ENCODE measurements around the gene RACK1.
"Not testable (repeated sequence)": the region's sequence is repeated elsewhere in the genome, so short reads cannot be mapped to it uniquely, and the experiment has no call there.

Gene RACK1

DNA sequence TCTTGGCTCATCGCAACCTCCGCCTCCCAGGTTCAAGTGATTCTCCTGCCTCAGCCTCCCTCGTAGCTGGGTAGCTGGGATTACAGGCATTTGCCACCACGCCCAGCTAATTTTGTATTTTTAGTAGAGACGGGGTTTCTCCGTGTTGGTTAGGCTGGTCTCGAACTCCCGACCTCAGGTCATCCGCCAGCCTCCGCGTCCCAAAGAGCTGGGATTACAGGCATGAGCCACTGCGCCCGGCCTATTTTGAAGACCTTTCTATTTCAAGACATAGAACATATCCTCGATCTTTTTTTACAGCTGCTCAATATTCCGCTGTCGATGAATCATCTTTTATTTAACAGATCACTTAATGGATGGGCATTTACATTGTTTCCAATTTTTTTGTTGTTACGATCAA lies 33.0 kb downstream of the RACK1 start:
- DNase-seq, result not testable (repeated sequence)

DNA sequence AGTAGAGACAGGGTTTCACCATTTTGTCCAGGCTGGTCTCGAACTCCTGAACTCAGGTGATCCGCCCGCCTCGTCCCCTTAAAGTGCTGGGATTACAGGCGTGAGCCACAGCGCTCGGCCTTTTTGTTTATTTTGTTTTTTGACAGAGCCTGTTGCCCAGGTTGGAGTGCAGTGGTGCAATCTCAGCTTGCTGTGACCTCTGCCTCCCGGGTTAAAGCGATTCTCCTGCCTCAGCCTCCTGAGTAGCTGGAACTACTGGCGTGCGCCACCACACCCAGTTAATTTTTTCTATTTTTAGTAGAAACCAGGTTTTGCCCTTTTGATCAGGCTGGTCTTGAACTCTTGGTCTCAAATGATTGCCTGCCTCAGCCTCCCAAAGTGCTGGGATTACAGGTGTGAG lies 33.6 kb downstream of the RACK1 start:
- not testable (repeated sequence) for DNase-seq

DNA sequence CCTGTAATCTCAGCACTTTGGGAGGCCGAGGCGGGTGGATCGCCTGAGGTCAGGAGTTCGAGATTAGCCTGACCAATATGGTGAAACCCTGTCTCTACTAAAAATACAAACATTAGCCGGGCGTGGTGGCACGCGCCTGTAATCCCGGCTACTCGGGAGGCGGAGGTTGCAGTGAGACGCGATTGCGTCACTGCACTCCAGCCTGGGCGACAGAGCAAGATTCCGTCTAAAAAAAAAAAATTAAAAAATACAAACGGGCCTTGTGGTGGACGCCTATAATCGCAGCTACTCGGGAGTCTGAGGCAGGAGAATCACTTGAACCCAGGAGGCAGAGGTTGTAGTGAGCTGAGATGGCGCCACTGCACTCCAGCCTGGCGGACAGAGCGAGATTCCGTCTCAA lies 34.7 kb downstream of the RACK1 start:
- not testable (repeated sequence) for DNase-seq

DNA sequence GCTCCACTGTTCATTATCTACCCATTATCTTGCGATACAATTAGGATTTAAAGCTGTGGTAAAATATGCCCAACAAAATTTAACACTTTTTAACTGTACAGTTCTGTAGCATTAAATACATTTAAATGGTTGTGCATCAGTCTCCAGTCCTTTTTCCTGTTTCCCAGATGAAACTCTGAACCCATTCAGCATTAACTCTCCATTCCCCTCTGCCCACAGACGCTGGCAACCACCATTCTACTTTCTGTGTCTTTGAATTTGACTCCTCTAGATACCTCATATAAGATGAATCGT lies 35.8 kb downstream of the RACK1 start:
- DNase-seq, result no peak

DNA sequence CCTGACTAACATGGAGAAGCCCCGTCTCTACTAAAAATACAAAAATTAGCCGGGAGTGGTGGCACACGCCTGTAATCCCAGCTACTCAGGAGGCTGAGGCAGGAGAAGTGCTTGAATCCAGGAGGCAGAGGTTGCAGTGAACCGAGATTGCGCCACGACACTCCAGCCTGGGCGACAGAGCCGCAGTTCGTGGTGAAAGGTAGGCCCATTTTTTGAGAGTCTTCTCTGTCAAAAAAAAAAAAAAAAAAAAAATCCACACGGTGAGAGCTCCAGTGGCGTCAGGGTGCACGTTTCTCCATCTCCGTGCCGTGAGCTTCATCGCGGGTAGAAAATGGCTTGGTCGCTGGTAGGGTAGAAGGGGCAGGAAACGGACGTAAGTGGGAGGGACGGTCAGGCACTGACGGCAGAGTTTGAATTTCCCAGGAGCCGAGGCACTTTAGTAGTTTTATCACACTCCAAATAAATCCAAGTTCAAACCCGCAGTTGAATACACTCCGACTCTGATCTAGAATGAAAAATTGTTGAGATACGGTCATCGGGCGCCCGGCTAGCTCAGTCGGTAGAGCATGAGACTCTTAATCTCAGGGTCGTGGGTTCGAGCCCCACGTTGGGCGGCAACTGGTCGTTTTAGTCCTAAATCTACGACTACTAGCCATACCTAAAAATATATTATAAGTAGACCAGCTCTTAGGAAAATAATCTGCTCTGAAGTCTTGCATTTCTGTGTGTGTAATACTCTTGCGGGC lies 36.3 kb downstream of the RACK1 start:
- no peak for DNase-seq

DNA sequence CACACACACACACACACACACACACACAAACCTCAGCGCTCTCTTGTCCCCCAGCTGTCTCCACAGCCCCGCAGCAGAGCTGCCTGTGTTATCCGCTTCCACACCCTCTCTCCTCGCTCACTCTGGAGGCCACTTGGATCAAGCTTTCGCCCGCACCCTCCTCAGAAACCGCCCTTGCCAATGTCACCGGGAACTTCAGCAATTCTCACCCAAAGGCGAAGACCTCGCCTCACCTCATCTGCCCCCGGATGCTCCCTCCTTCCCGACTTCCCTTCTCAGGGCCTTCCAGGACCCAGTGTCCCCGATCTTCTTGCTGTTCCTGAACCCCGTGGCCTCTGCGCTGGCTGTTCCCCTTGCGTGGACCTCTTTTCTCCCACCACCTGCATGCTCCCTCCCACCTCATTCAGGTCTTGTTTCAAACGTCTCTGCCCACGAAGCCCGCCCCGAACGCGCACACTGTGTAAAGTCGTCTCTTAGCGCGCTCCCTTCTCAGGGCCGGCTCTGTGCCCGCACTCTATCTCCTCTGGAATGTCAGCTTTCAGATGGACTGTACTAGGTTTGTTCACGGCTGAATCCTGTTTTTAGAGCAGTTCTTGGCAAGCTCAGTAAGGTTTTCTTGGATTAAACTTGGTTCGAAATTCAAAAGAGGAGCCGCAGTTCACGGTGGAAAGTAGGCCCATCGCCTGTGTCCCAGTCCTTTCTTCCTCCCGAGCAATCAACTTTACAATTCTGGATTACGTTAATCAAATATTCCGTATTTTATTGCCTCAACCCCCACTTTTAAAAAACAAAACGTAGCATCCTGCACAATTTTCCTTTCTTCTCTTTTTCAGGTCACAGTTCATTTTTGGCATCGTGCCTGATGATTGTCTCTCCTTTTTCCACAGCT lies 37.7 kb downstream of the RACK1 start:
- DNase-seq, result no peak

DNA sequence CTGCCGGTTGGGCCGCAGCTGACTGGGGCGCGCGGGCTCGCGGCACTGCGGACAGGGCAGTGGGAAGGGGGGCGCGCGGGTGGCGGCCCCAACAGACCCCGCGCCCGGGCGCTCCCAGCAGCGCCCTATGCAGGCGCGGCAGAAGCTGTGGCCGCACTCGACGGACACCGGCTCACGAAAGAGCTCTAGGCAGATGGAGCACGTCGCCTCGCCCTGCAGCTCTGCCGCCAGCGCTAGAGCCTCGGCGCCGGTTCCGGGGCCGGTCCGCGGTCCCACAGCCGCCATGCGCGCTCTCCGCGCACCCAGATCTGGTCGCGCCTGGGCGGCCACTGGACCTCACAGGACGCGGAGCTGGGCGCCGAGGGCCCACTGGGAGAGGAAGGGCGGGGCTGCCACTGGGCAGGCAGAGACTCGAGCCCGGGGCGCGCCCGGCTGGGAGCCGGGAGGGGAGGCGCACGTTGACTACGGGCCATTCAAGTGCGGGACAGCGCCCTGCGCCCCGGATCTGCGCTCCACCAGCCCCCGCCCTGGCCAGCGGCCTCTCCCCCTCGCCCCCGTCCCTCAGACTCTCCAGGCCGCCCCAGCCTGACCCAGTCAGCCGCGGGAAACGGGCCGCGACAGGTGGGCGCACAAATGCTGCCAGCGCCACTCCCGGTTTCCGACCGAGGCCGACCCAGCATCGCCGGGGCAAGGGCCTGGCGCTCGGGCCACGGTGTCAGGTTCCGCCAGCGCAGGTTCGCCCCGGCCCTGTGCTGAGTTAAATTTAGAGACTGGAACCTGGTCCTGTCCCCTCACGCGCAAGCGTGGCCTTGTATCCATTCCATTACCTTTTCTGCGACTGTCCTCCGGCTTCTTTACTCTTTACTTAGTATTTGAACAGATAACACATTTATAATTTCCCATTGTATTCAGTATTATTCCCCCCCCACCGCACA lies 38.6 kb downstream of the RACK1 start, which contains the start of gene TRIM7:
Gene TRIM7 (minus strand): TSS at position 371 of the 935 bp plus-strand sequence. CDS start 86 bp downstream, at position 285.
- no peak for DNase-seq

DNA sequence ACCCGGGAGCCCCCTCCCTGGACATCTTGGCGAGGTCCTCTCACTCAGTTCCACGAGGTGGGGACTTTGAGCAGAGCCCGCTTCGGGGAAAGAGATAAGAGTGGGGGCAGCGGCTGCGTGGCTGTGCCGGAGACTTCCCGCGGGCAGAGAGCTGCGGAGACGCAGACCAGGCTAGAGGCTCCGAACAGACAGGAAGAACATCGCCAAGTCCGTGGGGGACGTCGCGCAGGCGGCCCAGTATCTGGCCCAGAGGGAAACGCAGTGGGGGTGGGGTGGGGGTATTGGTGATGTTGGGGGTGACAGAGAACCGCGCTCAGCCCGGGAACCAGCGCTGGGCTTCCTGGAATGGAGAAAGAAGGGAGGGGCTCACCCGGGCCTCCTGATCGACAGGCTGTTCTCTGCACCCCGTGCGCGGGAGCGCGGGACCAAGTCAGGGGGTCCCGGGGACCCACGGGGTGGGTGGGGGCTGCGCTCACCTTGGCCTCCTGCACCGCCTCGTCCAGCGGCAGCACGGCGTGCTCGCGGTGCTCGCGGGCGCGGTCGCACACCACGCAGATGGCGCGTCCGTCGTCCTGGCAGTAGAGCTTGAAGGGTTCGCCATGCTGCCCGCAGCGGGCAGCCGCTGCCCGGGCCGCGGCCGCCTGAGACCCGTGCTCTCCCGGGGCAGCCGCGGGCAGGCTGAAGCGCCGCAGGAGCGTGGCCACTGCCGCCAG lies 39.4 kb downstream of the RACK1 start:
- no peak for DNase-seq

DNA sequence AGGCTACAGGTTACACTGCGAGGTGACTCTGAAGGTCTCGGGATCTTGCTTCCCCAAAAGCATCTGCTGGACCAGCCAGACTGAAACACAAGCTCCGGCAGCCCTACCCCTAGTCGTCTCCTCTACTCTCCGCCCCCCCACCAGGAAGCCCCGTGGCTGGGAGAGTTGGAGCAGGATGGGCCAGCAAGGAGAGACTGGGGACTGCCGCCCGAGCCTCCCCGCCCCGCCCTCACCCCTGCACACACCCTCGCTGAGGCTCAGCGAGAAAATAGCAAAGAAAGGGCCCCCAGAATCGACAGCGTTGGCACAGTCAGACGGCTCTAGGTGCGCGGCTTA lies 40.0 kb downstream of the RACK1 start:
- DNase-seq, result no peak

DNA sequence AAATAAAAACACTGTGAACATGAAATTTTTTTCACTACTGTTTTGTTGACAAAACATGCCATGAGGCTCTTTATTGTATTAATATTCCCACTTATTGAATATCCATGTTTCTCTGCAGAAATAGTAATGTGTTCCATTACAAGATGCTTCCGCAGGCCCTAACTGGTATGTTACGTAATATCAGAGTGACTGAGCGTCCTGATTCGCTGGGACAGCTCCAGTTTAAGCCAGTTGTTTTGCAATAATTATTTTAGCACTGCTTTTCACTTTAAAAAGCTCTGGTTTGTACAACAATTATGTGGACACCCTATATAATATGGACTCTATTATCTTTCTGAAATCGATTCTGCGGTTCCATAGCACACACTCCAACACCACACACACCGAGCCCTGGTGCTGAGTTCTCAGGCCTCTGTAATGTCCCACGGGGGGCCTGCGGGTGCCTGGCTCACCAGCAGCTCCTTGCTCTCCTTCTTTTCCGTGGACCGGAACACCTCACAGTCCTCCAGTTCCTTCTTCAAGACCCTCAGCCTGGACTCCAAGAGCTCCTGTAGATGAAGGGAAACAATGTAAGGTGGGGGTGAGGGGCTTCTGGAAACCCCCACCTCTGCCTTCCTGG lies 40.5 kb downstream of the RACK1 start:
- DNase-seq, result no peak

DNA sequence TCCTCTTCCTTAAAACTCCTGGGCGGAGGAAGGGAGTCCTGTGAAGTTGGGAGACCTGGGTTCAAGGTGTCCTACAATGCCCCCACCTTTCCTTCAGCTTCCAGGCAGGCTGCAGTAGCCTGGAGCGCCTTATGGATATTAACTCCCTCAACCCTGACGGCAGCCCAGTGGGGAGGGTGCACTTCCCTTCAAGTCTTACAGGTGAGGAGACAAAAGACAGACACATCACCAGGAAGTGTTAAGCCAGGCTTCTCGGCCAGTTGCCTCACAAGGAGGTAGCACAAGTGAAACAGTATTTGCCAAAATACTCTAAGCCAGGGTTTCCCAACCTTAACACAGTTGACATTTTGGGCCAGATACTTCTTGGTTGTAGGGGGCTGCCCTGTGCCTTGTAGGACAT lies 42.9 kb downstream of the RACK1 start:
- DNase-seq, result no peak

DNA sequence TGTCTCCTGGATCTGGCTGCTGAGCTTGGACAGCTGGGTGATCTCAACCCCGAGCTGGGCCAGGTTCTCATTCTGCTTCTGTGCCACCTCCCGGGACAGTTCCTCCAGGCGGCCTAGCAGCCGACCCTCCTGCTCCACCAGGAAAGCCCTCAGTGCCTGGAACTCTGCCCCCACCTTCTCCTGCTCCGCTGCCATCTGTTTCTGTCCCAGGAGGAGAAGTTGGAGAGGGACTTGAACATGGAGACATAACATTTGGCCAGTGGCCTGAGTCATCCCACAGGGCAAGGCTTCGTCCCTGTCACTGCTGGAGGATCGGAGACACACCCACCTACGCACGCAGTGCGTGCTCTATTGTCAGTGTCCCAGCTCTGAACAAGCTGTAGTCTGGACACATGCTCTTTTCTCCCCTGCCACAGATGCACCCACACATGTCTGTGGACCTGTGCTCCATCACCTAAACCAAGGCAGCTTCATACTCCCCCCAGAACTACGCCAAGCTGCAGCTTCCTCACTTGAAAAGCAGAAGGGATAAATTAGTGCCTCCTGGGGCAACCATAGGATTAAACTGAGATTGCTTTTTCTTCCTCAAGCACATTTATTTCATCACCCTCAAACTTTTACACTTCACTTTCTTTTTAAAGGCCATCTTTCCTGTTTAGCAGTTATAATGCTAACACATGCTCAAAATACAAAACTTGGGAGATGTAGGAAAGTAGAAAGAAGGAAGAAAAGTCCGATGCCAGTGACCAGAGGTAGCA lies 43.6 kb downstream of the RACK1 start:
- no peak for DNase-seq

DNA sequence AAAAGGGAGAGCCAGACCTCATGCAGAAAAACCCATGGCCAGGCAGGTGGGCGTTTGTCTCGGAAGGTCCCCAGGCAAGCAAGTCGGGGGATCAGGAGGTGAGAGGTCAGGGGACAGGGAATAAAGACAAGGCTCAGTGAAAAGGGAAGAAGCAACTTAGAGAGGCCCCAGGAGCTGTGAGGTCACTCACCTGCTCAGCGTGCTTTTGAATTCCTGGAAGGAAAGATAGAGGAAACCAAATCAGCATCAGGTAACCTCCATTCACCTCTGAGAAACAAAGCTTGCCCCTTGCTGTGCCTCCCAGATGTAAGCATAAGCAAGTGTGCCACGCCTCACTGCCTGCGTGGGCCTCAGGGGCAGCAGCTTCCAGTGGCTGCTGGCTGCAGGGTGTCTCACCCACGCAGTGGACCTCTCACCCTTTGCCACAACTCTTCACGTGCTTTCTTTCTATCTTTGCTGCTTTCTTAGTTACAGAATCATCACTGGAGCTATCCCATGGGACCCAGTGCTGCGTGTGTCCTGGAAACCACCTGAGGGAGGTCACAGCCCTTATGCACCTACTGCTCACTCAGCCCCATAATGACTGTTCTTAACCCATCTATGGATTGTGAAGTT lies 44.7 kb downstream of the RACK1 start:
- no peak for DNase-seq

DNA sequence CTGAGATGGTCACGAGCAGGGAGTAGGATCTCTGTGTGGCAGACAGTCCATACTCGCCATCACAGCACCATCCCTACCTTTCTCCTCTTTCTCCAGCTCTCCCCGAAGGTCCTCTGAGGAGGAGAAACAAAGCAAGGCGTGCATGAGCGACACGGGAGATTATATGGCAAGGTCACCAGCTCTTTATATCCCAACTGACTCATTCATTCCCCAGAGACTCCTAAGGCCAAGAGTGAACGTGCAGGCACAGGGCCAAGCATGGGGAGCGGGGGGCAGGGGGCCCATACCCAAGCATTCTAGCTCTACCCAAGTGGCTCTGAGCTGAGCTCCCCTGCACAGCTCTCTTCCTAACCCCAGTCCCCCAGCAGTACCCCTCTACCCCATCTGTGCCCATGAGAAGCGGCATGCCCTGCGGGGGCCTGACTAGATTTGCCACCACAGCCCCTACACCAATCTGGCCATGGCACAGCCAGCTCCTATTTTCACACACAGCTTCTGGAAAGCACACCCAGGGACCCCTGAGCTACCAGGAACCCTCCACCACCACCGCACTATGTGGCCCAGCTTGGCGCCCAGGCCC lies 45.5 kb downstream of the RACK1 start:
- DNase-seq, result no peak

DNA sequence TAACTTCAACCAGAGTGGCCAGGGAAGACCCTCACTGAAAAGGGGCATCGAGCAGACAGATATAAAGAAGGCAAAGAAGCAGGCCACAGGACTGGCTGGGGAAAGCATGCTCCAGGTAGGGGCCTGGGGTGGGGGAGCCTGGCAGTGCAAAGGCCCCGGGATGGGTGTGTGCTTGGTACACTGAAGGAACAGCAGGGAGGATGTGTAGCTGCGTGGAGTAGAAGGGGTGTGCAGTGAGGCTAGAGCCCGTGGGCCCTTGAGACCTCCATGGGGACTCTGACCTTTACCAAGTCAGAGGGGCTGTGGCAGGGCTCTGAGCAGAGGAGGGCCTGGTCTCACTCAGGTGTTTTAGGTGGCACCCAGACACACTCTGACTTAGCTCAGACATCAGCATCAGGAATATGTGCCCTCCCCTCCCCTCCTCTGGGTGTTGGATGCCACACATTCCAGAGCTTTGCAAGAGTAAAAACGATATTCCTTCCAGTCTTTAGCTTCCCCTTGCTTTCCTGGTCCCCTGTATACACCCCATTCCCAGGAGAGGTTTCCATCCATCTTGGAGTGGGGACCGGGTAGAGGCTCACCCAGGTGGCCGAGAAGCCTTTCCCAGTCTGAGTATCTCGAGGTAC lies 46.3 kb downstream of the RACK1 start:
- DNase-seq, result no peak

DNA sequence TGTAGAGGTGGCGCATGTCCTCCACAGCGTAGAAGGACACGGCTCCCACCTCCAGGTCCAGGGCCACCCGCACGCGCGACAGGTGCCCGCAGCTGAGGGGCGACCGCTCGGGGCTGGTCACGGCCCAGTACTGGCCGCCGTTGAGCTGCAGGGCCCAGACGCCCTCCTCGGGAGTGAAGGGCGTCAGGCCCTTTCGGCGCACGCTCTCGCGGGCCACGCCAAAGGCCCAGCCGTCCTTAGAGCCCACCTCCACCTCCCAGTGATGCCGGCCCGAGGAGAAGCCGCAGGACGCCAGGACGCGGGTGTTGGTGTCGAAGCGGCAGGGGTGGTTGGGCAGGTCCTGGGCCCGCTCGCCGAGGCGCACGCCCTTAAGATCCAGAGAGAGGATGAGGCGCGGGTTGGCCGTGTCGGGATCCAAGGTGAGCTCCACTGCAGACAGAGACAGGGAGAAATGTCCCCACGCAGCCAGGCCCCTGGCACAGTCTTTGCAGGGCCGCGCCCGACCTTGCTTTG lies 48.4 kb downstream of the RACK1 start:
- DNase-seq, result no peak

DNA sequence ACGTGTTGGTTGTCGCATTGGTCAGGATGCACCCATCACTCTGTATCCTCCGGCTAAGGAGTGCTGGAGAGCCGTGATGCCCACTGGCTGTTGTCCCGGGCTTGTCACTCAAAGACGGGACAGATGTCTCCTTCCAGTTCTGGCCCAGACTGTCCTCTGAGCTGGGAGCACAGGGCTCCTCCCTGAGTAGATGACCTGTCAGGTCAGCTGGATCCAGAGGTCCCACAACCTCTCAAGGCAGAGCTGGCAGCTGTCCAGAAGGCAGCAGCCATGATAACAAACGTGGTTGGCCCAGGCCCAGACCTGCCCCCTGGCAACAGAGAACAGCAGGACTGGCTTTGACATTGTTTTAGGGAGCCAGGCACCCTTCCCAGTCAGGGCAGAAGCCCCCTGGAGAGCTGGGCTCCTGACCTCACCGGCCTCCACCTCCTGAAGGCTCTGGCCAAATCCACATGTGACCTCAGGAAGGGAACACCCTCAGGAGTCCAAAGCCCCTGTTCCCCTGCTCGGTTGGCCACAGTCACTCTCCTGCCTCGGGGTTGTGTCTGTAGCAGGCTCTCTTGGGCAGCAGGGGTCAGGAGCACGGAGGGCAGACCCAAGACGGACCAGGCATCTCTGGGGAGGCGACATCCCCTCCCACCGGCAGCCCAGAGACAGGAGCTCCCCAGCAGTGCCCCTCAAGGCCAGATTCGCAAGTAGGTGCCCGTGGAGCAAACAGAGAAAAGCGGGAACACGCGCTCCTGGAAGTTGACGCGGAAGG lies 49.0 kb downstream of the RACK1 start:
- DNase-seq, result no peak

DNA sequence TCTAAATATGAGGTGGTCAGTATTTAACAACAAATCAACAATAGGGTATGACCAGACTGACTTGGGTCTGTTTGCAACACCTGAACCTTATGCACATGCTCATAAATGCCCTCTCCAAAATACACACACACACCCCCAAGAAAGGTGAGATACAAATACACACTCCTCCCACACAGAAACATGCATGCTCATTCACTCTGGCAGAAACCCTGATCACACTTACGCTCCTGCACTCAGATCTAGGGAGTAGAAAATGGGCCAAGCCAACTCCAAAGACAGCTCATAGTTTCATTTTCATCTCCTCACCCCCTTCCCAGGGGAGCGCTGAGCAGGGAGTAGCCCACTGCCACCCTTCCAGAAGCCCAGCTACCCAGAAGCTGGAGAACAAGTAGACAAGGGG lies 50.0 kb downstream of the RACK1 start:
- no peak for DNase-seq

Data from NCI-H1105 (cell line).